BJ (cell line): ENCODE data around the gene NEO1. TPM values are rescaled to one million over a fixed set of nuclear protein-coding genes. Genes with fewer than 3 reads are reported as not detected.

Experiments
- CTCF ChIA-PET: fragments of 350-600 bp; formaldehyde crosslinking; extraction: SDS; loops from one replicate; lab custom pipeline; 2021; ENCODE audit warnings: antibody characterized with exemption, inconsistent platforms; lab: Yijun Ruan, JAX
- POLR2A ChIA-PET: fragments of 300-600 bp; sonication (Branson Sonifier 250); formaldehyde crosslinking; extraction: SDS; loops from one replicate; lab custom pipeline; 2021; ENCODE audit warnings: antibody characterized with exemption; lab: Charles Lee
- DNase-seq: peaks from one replicate; pipeline ENCODE4 v3.0.0-alpha.2; 2011; ENCODE audit warnings: low read depth
- H3K27me3 ChIP-seq: 2 replicates; pipeline ENCODE4 v1.6.0; 2011; ENCODE audit warnings: low read length; ENCODE audit not compliant: control insufficient read depth, insufficient read depth
- H3K36me3 ChIP-seq: 2 replicates; pipeline ENCODE4 v1.5.1; 2011; ENCODE audit warnings: low read length; ENCODE audit not compliant: control insufficient read depth, insufficient read depth
- H3K4me3 ChIP-seq: 2 replicates; pipeline ENCODE4 v1.5.1; 2011; ENCODE audit warnings: low read depth, mild to moderate bottlenecking, control low read depth, low read length
- CTCF ChIP-seq: IDR thresholded peaks from 2 replicates; pipeline ENCODE4 v1.5.1; 2011; ENCODE audit warnings: low read depth, mild to moderate bottlenecking, control low read depth, inconsistent platforms, low read length, moderate library complexity; ENCODE audit not compliant: insufficient read depth
- polyA plus RNA-seq: library from polyadenylated mRNA; depleted of rRNA; stranded (reverse); fragments of >200 nt; gene quantifications from 2 replicates; pipeline ENCODE4 v1.2.3, GENCODE V29; 2011

Gene NEO1
- polyA plus RNA-seq, 1 experiment, result 2.9 TPM

- no peaks in the 10 kb centered on the region for H3K36me3 ChIP-seq
- TF ChIP-seq CTCF, result no peak
- ChIA-PET CTCF (interaction anchor here (0.9 kb wide), 1 partner anchor 13 kb away, joined by 3 read pairs; no protein-coding TSS in a partner anchor), POLR2A (no interaction called here)
- H3K27me3 ChIP-seq, result no peaks in the 10 kb centered on the region
- no peak overlapping the region for H3K4me3 ChIP-seq
- DNase-seq, result no peak
Observed at GRCh38 chr15:73006523-73006922, 45.7 kb upstream of the NEO1 start.

GRCh38 chr15:73009066-73010056 is 42.9 kb upstream of the NEO1 start:
- no peak for TF ChIP-seq CTCF
- no peak for DNase-seq
- Histone ChIP-seq H3K27me3 (no peaks in the 10 kb centered on the region), H3K36me3 (no peaks in the 10 kb centered on the region), H3K4me3 (no peak overlapping the region)
- POLR2A ChIA-PET, result no interaction called here
- CTCF ChIA-PET, result no interaction called here

- no peaks in the 10 kb centered on the region for H3K36me3 ChIP-seq
- no peak overlapping the region for H3K4me3 ChIP-seq
- ChIA-PET POLR2A (no interaction called here), CTCF (no interaction called here)
- no peaks in the 10 kb centered on the region for H3K27me3 ChIP-seq
- no peak for TF ChIP-seq CTCF
- DNase-seq, result no peak
Observed at GRCh38 chr15:73010154-73011152, 41.8 kb upstream of the NEO1 start.

GRCh38 chr15:73014904-73015303 is 37.4 kb upstream of the NEO1 start:
- no peak for TF ChIP-seq CTCF
- ChIA-PET POLR2A (no interaction called here), CTCF (no interaction called here)
- Histone ChIP-seq H3K27me3 (no peaks in the 10 kb centered on the region), H3K36me3 (no peaks in the 10 kb centered on the region), H3K4me3 (no peak overlapping the region)
- DNase-seq, result no peak
